HG03354 (cell line): ENCODE measurements around the gene ANO9.

ENCODE experiments used
- ATAC-seq: cut with Tn5 transposase; IDR thresholded peaks from one replicate; pipeline ENCODE4 v1.9.1; 2021; ENCODE audit warnings: mild to moderate bottlenecking; ENCODE audit not compliant: unreplicated experiment, poor library complexity, severe bottlenecking

ANO9 gene

GRCh38 chr11:441418-442274 lies at the start of gene ANO9:
ANO9 (minus strand) TSS chr11:442011; CDS start chr11:441926, 85 bp downstream.
- peak; percentile 68 for ATAC-seq

GRCh38 chr11:491358-491757 lies 49.5 kb upstream of the ANO9 start:
- ATAC-seq, result no peak

- ATAC-seq, result no peak
Measured at GRCh38 chr11:490930-491260, 49.1 kb upstream of the ANO9 start.

- no peak for ATAC-seq
Measured at GRCh38 chr11:490186-490929, 48.5 kb upstream of the ANO9 start.

GRCh38 chr11:489610-490185 lies 47.9 kb upstream of the ANO9 start:
- ATAC-seq, result no peak

GRCh38 chr11:488992-489391 lies 47.2 kb upstream of the ANO9 start:
- no peak for ATAC-seq

GRCh38 chr11:488579-488978 lies 46.8 kb upstream of the ANO9 start:
- no peak for ATAC-seq

GRCh38 chr11:488062-488461 lies 46.3 kb upstream of the ANO9 start:
- ATAC-seq, result no peak

- no peak for ATAC-seq
Measured at GRCh38 chr11:487571-488021, 45.8 kb upstream of the ANO9 start.

- no peak for ATAC-seq
Measured at GRCh38 chr11:486189-486588, 44.4 kb upstream of the ANO9 start.

- no peak for ATAC-seq
Measured at GRCh38 chr11:484616-485015, 42.8 kb upstream of the ANO9 start.

GRCh38 chr11:479311-479710 lies 37.5 kb upstream of the ANO9 start:
- no peak for ATAC-seq

- no peak for ATAC-seq
Measured at GRCh38 chr11:477052-477715, 35.4 kb upstream of the ANO9 start.

GRCh38 chr11:476416-476815 lies 34.6 kb upstream of the ANO9 start:
- no peak for ATAC-seq

- ATAC-seq, result no peak
Measured at GRCh38 chr11:475941-476340, 34.1 kb upstream of the ANO9 start.

- ATAC-seq, result no peak
Measured at GRCh38 chr11:474914-475506, 33.2 kb upstream of the ANO9 start.

GRCh38 chr11:473962-474785 lies 32.4 kb upstream of the ANO9 start:
- no peak for ATAC-seq

GRCh38 chr11:473415-473814 lies 31.6 kb upstream of the ANO9 start:
- ATAC-seq, result no peak

- ATAC-seq, result no peak
Measured at GRCh38 chr11:472816-473215, 31.0 kb upstream of the ANO9 start.
